ENCODE data around the gene KCNJ8.

The KCNJ8 gene

DNA sequence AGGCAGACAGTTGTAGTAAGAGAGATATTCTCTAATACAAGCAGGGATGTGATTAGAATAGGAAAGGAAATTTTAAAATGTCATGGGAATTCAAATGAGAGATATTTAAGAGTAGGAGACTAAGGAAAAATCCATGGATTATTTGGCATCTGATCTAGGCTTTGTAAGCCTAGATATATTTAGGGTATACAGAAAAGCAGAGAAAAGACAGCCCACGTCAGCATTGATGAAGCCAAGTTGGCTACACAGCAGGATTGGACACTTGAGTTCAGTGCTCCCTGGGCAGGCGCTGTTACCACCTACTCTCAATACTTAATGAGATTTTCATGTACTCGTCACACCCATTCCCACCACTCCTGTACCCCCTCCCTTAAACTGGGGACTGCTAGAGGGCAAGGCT is 1.7 kb upstream of the KCNJ8 start:
- CTCF ChIA-PET: no interaction called here
- POLR2A ChIA-PET: no interaction called here
- TF ChIP-seq ARNT (IDR thresholded peaks at IDR 0.05): no peak
- TF ChIP-seq BHLHE40 (IDR thresholded peaks at IDR 0.05; ENCODE audit: borderline replicate concordance): no peak
- TF ChIP-seq SP1 (IDR thresholded peaks at IDR 0.05): no peak
- no peak for TF ChIP-seq NFRKB (IDR thresholded peaks at IDR 0.05)
- TF ChIP-seq ELF4 (IDR thresholded peaks at IDR 0.05): no peak
- TF ChIP-seq LEF1 (IDR thresholded peaks at IDR 0.05; ENCODE audit: borderline replicate concordance): no peak
- no peak for TF ChIP-seq SUZ12 (IDR thresholded peaks at IDR 0.05)
- no peak for TF ChIP-seq HDGF (IDR thresholded peaks at IDR 0.05; ENCODE audit: borderline replicate concordance)
- TF ChIP-seq ZNF384 (IDR thresholded peaks at IDR 0.05): no peak
- no peak for TF ChIP-seq CTBP1 (IDR thresholded peaks at IDR 0.05; ENCODE audit: borderline replicate concordance)
- TF ChIP-seq FOXK2 (IDR thresholded peaks at IDR 0.05): no peak
- no peak for TF ChIP-seq PKNOX1 (IDR thresholded peaks at IDR 0.05)
- TF ChIP-seq FOXA1 (IDR thresholded peaks at IDR 0.05): no peak
- no peak for TF ChIP-seq FOXM1 (IDR thresholded peaks at IDR 0.05; ENCODE audit: borderline replicate concordance)
- no peak for TF ChIP-seq TARDBP (IDR thresholded peaks at IDR 0.05)
- no peak for TF ChIP-seq L3MBTL2 (conservative IDR thresholded peaks at IDR 0.05)
- no peak for DNase-seq (ENCODE audit: extremely low spot score)

DNA sequence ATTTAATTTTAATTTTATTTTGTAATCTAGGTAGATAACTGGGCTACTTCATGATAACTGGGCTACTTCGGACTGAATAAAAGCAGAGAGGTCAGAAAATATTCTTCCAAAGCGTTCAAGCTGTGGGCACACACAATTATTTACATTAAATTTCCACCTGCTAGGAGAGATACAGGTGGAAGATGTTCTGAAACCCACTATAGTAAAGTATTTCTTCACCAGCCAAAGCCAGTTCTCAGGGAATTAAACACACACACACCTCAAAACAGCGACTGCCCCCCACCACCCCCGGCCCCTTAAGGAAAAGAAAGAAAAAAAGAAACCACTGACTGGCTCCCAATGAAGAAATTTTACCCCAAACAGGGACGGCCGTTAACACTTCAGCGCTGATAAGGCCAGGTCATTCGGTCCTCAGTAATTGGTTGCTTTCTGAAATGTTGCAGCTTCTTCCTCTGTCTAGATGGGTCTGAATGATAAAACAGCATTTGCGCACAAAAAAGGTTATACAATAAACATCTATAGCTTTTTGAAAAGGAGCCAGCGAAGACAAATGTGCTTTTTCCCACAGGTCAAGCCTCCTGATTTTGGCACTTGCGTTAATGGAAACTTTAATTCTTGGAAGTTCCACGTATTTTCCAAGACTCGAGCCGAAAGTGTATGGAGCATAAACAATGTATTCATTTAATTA is 771 bp upstream of the KCNJ8 start:
- TF ChIP-seq SP1 (IDR thresholded peaks at IDR 0.05) (no peak), HDGF (IDR thresholded peaks at IDR 0.05; ENCODE audit: borderline replicate concordance) (no peak), BHLHE40 (IDR thresholded peaks at IDR 0.05; ENCODE audit: borderline replicate concordance) (no peak)
- POLR2A ChIA-PET: interaction anchor here (0.8 to 1.7 kb wide), 6 partner anchors 15 to 338 kb away, joined by 3 to 7 read pairs (median 5); partner anchors contain the start of genes ABCC9 and PYROXD1
- CTCF ChIA-PET: interaction anchor here (0.5 to 3.7 kb wide), 3 partner anchors 32 to 215 kb away, joined by 3 to 14 read pairs (median 3); no protein-coding TSS in a partner anchor
- DNase-seq (ENCODE audit: extremely low spot score): no peak

GRCh38 chr12:21773806-21774205 is 700 bp downstream of the KCNJ8 start:
- DNase-seq (ENCODE audit: extremely low spot score): no peak
- ChIA-PET CTCF (interaction anchor here (0.6 to 3.7 kb wide), 3 partner anchors 12 to 216 kb away, joined by 4 to 14 read pairs (median 6); no protein-coding TSS in a partner anchor), POLR2A (interaction anchor here (1.3 to 1.7 kb wide), 4 partner anchors 14 to 851 kb away, joined by 3 to 7 read pairs (median 4); partner anchors contain the start of genes ABCC9 and ETNK1)
- no peak for TF ChIP-seq ZNF384 (IDR thresholded peaks at IDR 0.05)
- peak; percentile 53 for TF ChIP-seq L3MBTL2 (conservative IDR thresholded peaks at IDR 0.05)

- DNase-seq (ENCODE audit: extremely low spot score): peak; percentile 39
- ChIA-PET CTCF (interaction anchor here (0.6 to 3.7 kb wide), 7 partner anchors 10 to 217 kb away, joined by 3 to 14 read pairs (median 4); no protein-coding TSS in a partner anchor), POLR2A (interaction anchor here (1.2 to 1.3 kb wide), 2 partner anchors 115 to 851 kb away, joined by 3 to 4 read pairs; partner anchors contain the start of genes ETNK1 and LDHB)
- TF ChIP-seq L3MBTL2 (conservative IDR thresholded peaks at IDR 0.05) (no peak), SP1 (IDR thresholded peaks at IDR 0.05) (no peak), PKNOX1 (IDR thresholded peaks at IDR 0.05) (no peak), HDGF (IDR thresholded peaks at IDR 0.05; ENCODE audit: borderline replicate concordance) (no peak), LEF1 (IDR thresholded peaks at IDR 0.05; ENCODE audit: borderline replicate concordance) (no peak), SUZ12 (IDR thresholded peaks at IDR 0.05) (no peak), ELF4 (IDR thresholded peaks at IDR 0.05) (no peak), FOXA1 (IDR thresholded peaks at IDR 0.05) (no peak), FOXM1 (IDR thresholded peaks at IDR 0.05; ENCODE audit: borderline replicate concordance) (no peak)
Measured at GRCh38 chr12:21773263-21773741, 1.2 kb downstream of the KCNJ8 start.

GRCh38 chr12:21771311-21771710 is 3.2 kb downstream of the KCNJ8 start:
- no peak for DNase-seq (ENCODE audit: extremely low spot score)
- TF ChIP-seq CTBP1 (IDR thresholded peaks at IDR 0.05; ENCODE audit: borderline replicate concordance) (no peak), SP1 (IDR thresholded peaks at IDR 0.05) (no peak)
- CTCF ChIA-PET: interaction anchor here (0.6 kb wide), 1 partner anchor 73 kb away, joined by 4 read pairs; no protein-coding TSS in a partner anchor

DNA sequence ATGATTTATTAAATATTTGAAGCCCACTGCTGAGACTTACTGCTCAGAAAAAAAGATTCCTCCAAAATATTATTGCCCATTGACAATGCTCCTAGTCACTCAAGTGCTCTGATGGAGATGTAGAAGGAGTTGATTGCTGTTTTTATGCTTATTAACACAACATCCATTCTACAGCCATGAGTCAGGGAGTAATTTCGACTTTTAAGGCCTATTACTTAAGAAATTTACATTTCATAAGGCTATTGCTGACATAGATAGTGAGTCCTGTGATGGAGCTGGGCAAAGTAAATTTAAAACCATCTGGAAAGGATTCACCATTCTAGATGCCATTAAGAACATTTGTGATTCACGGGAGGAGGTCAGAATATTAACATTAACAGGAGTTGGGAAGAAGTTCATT is 5.2 kb downstream of the KCNJ8 start:
- ChIA-PET POLR2A (no interaction called here), CTCF (no interaction called here)
- TF ChIP-seq NFRKB (IDR thresholded peaks at IDR 0.05) (no peak), ZNF384 (IDR thresholded peaks at IDR 0.05) (no peak), FOXM1 (IDR thresholded peaks at IDR 0.05; ENCODE audit: borderline replicate concordance) (no peak), PKNOX1 (IDR thresholded peaks at IDR 0.05) (no peak), L3MBTL2 (conservative IDR thresholded peaks at IDR 0.05) (no peak), CTBP1 (IDR thresholded peaks at IDR 0.05; ENCODE audit: borderline replicate concordance) (no peak), FOXK2 (IDR thresholded peaks at IDR 0.05) (no peak), FOXA1 (IDR thresholded peaks at IDR 0.05) (no peak), HDGF (IDR thresholded peaks at IDR 0.05; ENCODE audit: borderline replicate concordance) (no peak), TARDBP (IDR thresholded peaks at IDR 0.05) (no peak), SP1 (IDR thresholded peaks at IDR 0.05) (no peak), SUZ12 (IDR thresholded peaks at IDR 0.05) (no peak), LEF1 (IDR thresholded peaks at IDR 0.05; ENCODE audit: borderline replicate concordance) (no peak), BHLHE40 (IDR thresholded peaks at IDR 0.05; ENCODE audit: borderline replicate concordance) (no peak), ELF4 (IDR thresholded peaks at IDR 0.05) (no peak), ARNT (IDR thresholded peaks at IDR 0.05) (no peak)
- no peak for DNase-seq (ENCODE audit: extremely low spot score)

More at GRCh38 chr12:21771311-21771710, 3.2 kb downstream of the KCNJ8 start:
- POLR2A ChIA-PET: no interaction called here
